SK-N-SH treated with all-trans-retinoic acid at 6 μM for 48 hours (cell line): ENCODE results near the gene SMCR8.
"Not testable (repeated sequence)": the region's sequence is repeated elsewhere in the genome, so short reads cannot be mapped to it uniquely, and the experiment has no call there.

ENCODE experiments used
- ATAC-seq: fragments of 200-7000 bp; cut with Tn5 transposase; 3 replicates; pipeline ENCODE4 v1.9.1; 2020; ENCODE audit warnings: mild to moderate bottlenecking, moderate library complexity
- CSDC2 ChIP-seq: fragments of 250-450 bp; sonication (Bioruptor Pico); IDR thresholded peaks from 2 replicates; pipeline ENCODE4 v1.5.0; 2020; ENCODE audit warnings: mild to moderate bottlenecking, moderate library complexity
- ESRRG ChIP-seq: fragments of 250-450 bp; sonication (Bioruptor Pico); IDR thresholded peaks from 2 replicates; pipeline ENCODE4 v1.6.1; 2021; ENCODE audit warnings: mild to moderate bottlenecking
- GLIS3 ChIP-seq: fragments of 250-450 bp; sonication (Bioruptor Pico); IDR thresholded peaks from 2 replicates; pipeline ENCODE4 v1.5.0; 2020; ENCODE audit warnings: mild to moderate bottlenecking, moderate library complexity
- ISL1 ChIP-seq: fragments of 250-450 bp; sonication (Bioruptor Pico); IDR thresholded peaks from 2 replicates; pipeline ENCODE4 v2.1.2; 2022; ENCODE audit warnings: mild to moderate bottlenecking, moderate library complexity
- RARB ChIP-seq: fragments of 250-450 bp; sonication (Bioruptor Pico); IDR thresholded peaks from 2 replicates; pipeline ENCODE4 v1.8.0; 2021; ENCODE audit warnings: mild to moderate bottlenecking, moderate library complexity
- SNAI2 ChIP-seq: fragments of 250-450 bp; sonication (Bioruptor Pico); IDR thresholded peaks from 2 replicates; pipeline ENCODE4 v1.5.0; 2020; ENCODE audit warnings: mild to moderate bottlenecking, moderate library complexity
- TOX ChIP-seq: fragments of 250-450 bp; sonication (Bioruptor Pico); IDR thresholded peaks from 2 replicates; pipeline ENCODE4 v1.8.0; 2021; ENCODE audit warnings: mild to moderate bottlenecking, moderate library complexity, borderline replicate concordance
- ZC3H10 ChIP-seq: fragments of 250-450 bp; sonication (Bioruptor Pico); IDR thresholded peaks from 2 replicates; pipeline ENCODE4 v1.5.1; 2021; ENCODE audit warnings: mild to moderate bottlenecking, moderate library complexity
- ZFP3 ChIP-seq: fragments of 250-450 bp; sonication (Bioruptor Pico); IDR thresholded peaks from 2 replicates; pipeline ENCODE4 v1.5.0; 2020; ENCODE audit warnings: mild to moderate bottlenecking, moderate library complexity
- ZFP30 ChIP-seq: fragments of 450-650 bp; formaldehyde crosslinking; IDR thresholded peaks from 2 replicates; pipeline ENCODE4 v1.5.0; 2022; ENCODE audit warnings: mild to moderate bottlenecking, moderate library complexity
- ZNF565 ChIP-seq: fragments of 450-650 bp; formaldehyde crosslinking; conservative IDR thresholded peaks from 2 replicates; pipeline ENCODE4 v1.5.0; 2020; ENCODE audit warnings: low read depth, mild to moderate bottlenecking, moderate library complexity
- ZNF70 ChIP-seq: fragments of 450-650 bp; formaldehyde crosslinking; IDR thresholded peaks from 2 replicates; pipeline ENCODE4 v1.5.0; 2020; ENCODE audit warnings: mild to moderate bottlenecking, moderate library complexity
- TF ChIP-seq, protein P1 (sequence below): fragments of 250-450 bp; sonication (Bioruptor Pico); IDR thresholded peaks from 2 replicates; pipeline ENCODE4 v1.8.0; 2021; ENCODE audit warnings: low read depth, mild to moderate bottlenecking, moderate library complexity, borderline replicate concordance
- TF ChIP-seq, protein P2 (sequence below): fragments of 250-450 bp; sonication (Bioruptor Pico); IDR thresholded peaks from 2 replicates; pipeline ENCODE4 v1.5.0; 2020; ENCODE audit warnings: mild to moderate bottlenecking, moderate library complexity
- TF ChIP-seq, protein P3 (sequence below): fragments of 250-450 bp; sonication (Bioruptor Pico); IDR thresholded peaks from 2 replicates; pipeline ENCODE4 v1.8.0; 2020; ENCODE audit warnings: mild to moderate bottlenecking, moderate library complexity, borderline replicate concordance
- TF ChIP-seq, protein P4 (sequence below): fragments of 250-450 bp; sonication (Bioruptor Pico); IDR thresholded peaks from 2 replicates; pipeline ENCODE4 v1.5.1; 2020; ENCODE audit warnings: low read depth, mild to moderate bottlenecking, moderate library complexity

SMCR8 gene

DNA sequence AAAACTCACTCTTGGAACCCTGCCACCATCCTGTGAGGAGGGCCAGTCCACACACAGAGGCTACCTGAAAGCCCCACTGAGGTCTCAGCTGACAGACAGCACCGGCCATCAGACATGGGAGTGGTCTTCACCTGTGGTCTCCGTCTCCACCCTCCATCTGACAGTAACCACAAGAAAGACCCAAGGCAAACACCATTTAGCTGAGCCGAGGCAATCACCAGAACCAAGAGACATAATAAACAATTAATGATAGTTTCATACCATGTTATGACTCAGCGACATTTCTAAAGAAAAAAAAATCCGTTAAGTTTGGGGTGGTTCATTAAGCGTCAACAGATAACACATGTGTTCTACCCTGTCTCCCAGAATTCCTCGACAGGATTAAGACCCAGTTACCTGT lies 56.4 kb downstream of the SMCR8 start:
- no peak for ATAC-seq
- TF ChIP-seq ZNF565 (CRISPR knock-in tag) (no peak), CSDC2 (no peak)
- TF ChIP-seq, protein P1, sequence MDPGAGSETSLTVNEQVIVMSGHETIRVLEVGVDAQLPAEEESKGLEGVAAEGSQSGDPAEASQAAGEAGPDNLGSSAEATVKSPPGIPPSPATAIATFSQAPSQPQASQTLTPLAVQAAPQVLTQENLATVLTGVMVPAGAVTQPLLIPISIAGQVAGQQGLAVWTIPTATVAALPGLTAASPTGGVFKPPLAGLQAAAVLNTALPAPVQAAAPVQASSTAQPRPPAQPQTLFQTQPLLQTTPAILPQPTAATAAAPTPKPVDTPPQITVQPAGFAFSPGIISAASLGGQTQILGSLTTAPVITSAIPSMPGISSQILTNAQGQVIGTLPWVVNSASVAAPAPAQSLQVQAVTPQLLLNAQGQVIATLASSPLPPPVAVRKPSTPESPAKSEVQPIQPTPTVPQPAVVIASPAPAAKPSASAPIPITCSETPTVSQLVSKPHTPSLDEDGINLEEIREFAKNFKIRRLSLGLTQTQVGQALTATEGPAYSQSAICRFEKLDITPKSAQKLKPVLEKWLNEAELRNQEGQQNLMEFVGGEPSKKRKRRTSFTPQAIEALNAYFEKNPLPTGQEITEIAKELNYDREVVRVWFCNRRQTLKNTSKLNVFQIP (CRISPR knock-in tag): no peak

DNA sequence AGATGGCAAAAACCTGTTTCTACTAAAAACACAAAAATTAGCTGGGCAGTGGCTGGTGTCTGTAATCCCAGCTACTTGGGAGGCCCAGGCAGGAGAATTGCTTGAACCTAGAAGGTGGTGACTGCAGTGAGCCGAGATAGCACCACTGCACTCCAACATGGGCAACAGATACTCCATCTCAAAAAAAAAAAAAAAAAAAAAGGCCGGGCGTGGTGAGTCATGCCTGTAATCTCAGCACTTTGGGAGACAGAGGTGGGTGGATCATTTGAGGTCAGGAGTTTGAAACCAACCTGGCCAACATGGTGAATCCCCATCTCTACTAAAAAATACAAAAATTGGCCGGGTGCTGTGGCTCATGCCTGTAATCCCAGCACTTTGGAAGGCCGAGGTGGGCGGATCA lies 58.1 kb downstream of the SMCR8 start:
- ATAC-seq: not testable (repeated sequence)

DNA sequence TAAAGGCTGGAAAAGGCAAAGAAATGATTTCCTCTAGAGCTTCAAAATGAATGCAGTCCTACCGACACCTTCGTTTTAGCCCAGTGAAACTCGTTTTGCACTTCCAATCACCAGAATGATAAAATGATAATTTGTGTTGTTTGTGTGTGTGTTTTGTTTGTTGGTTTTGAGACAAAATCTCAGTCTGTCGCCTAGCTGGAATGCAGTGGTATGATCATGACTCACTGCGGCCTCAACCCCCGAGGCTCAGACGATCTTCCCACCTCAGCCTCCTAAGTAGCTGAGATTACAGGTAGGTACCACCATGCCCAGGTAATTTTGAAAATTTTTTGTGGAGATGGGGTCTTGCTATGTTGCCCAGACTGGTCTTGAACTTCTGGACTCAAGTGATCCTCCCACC lies 59.1 kb downstream of the SMCR8 start:
- TF ChIP-seq ZNF70 (CRISPR knock-in tag) (no peak), ISL1 (CRISPR knock-in tag) (no peak), SNAI2 (no peak), ZFP3 (CRISPR knock-in tag) (no peak), ZFP30 (CRISPR knock-in tag) (no peak), ZC3H10 (CRISPR knock-in tag) (no peak), RARB (CRISPR knock-in tag) (no peak), CSDC2 (no peak), TOX (no peak), GLIS3 (CRISPR knock-in tag) (no peak), ESRRG (no peak)
- TF ChIP-seq, protein P2, sequence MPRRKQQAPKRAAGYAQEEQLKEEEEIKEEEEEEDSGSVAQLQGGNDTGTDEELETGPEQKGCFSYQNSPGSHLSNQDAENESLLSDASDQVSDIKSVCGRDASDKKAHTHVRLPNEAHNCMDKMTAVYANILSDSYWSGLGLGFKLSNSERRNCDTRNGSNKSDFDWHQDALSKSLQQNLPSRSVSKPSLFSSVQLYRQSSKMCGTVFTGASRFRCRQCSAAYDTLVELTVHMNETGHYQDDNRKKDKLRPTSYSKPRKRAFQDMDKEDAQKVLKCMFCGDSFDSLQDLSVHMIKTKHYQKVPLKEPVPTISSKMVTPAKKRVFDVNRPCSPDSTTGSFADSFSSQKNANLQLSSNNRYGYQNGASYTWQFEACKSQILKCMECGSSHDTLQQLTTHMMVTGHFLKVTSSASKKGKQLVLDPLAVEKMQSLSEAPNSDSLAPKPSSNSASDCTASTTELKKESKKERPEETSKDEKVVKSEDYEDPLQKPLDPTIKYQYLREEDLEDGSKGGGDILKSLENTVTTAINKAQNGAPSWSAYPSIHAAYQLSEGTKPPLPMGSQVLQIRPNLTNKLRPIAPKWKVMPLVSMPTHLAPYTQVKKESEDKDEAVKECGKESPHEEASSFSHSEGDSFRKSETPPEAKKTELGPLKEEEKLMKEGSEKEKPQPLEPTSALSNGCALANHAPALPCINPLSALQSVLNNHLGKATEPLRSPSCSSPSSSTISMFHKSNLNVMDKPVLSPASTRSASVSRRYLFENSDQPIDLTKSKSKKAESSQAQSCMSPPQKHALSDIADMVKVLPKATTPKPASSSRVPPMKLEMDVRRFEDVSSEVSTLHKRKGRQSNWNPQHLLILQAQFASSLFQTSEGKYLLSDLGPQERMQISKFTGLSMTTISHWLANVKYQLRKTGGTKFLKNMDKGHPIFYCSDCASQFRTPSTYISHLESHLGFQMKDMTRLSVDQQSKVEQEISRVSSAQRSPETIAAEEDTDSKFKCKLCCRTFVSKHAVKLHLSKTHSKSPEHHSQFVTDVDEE: no peak
- TF ChIP-seq, protein P3, sequence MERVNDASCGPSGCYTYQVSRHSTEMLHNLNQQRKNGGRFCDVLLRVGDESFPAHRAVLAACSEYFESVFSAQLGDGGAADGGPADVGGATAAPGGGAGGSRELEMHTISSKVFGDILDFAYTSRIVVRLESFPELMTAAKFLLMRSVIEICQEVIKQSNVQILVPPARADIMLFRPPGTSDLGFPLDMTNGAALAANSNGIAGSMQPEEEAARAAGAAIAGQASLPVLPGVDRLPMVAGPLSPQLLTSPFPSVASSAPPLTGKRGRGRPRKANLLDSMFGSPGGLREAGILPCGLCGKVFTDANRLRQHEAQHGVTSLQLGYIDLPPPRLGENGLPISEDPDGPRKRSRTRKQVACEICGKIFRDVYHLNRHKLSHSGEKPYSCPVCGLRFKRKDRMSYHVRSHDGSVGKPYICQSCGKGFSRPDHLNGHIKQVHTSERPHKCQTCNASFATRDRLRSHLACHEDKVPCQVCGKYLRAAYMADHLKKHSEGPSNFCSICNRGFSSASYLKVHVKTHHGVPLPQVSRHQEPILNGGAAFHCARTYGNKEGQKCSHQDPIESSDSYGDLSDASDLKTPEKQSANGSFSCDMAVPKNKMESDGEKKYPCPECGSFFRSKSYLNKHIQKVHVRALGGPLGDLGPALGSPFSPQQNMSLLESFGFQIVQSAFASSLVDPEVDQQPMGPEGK: no peak
- TF ChIP-seq, protein P4, sequence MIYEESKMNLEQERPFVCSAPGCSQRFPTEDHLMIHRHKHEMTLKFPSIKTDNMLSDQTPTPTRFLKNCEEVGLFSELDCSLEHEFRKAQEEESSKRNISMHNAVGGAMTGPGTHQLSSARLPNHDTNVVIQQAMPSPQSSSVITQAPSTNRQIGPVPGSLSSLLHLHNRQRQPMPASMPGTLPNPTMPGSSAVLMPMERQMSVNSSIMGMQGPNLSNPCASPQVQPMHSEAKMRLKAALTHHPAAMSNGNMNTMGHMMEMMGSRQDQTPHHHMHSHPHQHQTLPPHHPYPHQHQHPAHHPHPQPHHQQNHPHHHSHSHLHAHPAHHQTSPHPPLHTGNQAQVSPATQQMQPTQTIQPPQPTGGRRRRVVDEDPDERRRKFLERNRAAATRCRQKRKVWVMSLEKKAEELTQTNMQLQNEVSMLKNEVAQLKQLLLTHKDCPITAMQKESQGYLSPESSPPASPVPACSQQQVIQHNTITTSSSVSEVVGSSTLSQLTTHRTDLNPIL (CRISPR knock-in tag): no peak
- TF ChIP-seq, all 23 proteins: peak for 0
- no peak for ATAC-seq
